GM19328 (cell line): ENCODE measurements around the gene CBL.

Source experiments
- ATAC-seq: cut with Tn5 transposase; IDR thresholded peaks from one replicate; pipeline ENCODE4 v1.9.1; 2021; ENCODE audit warnings: mild to moderate bottlenecking, moderate library complexity; ENCODE audit not compliant: unreplicated experiment

Gene CBL

DNA sequence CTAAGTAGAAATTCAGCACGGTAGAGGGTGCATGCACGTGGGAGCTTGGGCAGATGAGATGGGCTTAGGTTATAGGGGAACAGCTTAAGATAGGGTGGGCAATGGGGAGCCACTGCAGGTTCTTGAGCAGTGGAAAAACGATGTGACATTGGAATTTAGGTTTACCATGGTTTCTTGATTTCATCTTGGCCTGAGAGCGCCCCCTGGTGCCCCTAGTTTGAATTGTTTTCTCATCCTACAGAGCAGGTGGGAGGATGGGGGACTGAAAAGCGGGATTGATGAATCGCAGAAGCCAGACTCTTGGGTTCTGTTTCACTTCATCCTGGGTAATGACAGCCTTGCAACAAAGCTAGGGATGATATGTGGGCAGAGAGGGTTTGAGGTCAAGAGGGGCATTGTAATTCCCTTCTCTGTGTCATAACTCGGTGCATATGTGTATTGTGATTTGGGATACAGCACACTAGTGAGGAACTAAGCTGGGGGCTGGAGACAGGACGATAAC lies 117.4 kb downstream of the CBL start:
- ATAC-seq: no peak

DNA sequence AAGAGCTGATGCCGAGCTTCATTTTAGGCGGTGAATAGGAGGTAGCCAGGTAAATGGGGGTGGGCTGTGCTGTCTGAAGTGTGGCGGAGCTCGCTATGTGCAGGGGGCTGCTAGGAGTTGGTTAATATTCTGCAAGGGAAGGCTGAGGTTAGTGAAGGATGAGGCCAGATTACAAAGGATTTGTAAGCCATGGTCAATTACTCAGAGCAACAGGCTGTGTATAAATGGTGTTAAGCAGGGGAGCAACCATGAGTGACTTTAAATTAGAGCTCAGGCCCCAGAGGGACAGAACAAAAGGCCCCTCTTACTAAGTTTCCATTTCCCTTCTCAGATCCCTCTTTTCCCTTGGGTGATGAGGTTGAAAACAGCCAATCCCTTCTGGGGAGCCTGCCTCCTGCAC lies 118.0 kb downstream of the CBL start:
- no peak for ATAC-seq

DNA sequence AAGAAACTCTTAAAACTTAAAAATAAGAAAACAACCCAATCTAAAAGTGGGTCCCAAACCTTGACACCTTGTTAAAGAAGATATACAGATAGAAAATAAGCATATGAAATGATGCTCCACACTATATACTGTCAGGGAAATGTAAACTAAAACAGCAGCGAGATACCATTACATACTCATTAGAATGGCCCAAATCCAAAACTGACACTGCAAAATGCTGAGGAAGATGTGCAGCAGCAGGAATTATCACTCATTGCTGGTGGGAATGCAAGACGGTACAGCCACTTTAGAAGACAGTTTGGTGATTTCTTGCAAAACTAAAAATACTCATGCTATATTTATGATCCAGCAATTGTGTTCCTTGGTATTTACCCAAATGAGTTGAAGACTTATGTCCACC lies 123.2 kb downstream of the CBL start:
- no peak for ATAC-seq

DNA sequence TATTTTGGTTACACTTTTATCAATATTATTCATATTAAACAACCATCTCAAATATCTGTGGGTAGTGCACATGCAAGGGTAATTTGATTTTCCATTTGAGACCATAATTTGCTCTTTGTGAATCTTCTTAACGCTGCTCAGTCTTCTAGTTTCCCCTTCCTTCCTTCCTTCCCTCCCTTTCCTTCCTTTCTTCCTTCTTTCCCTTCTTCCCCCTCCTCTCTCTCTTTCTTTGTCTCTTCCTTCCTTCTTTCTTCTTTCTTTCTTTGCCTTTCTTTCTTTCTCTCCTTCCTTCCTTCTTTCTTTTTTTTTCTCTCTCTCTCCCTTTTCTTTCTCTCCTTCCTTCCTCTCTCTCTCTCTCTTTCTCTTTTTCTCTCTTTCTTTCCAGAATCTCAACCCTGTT lies 124.1 kb downstream of the CBL start:
- no peak for ATAC-seq

DNA sequence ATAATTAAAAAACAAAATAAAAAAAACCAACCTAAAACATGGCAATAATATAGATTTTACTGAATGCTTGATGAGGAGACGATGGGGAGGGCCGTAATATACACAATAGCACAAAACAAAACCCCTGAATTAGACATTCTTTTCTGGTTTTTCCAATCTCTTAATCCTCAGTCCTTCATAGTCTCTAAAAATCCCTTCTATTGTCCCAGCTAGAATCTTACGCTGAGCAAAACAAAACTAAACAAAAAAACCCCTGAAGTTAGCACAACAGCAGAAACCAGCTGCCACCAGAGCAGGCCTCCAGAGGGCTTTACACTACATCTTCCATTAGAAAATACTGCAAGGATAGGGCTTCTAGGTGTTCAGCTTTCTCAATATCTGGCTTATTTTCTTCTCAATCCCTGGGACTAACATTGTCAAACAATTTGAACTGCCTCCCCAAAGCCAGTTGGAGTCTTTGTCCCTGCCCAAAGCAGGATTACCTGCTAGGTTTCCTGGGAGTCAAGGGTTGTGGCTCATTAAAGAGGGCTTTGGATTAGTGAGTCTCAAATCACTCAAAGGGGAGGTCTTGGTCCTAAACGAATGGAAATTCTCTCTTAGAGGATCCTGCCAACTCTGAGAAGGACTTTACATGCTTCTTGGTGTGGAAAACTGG lies 126.1 kb downstream of the CBL start:
- no peak for ATAC-seq

DNA sequence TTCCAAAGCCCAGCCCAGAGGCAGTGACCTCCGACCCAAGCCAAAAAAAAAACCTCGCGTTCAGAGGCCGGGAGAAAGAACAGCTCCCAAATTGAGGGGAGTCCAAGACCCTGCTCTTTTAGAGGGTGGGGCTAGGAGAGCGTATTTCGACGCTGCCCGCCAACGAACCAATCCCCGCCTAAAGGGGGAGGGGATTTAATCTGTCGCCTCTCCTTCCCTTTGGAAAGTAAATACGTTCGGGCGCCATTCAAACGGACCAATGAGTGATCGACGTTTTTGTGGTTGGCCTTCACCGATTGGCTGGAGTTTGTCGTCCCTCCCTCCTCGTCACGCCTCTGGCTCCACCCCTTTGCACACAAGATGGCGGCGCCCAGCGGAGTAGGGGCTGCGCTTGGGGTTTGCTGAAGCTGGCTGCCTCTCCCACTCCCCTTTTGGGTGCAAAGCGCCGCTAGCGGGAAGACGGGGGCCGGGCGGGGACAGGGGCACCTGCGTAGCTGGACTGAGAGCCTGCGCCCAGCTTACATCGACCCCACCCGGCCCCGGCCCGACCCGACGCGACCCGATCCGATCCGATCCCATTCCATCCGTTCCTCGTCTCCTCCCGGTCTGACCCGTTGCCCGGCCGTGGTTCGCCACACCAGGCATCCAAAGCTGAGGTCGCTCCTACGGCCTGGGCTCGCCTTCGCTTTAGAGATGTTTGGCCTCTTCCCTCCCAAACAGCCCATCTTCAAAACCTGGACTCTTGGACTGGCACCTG lies 128.2 kb downstream of the CBL start, which contains the start of gene RNF26:
TSS of gene RNF26 (plus strand) at position 354 of the 757 bp plus-strand sequence. CDS start 596 bp downstream, outside the sequence.
- peak; percentile 91 for ATAC-seq

DNA sequence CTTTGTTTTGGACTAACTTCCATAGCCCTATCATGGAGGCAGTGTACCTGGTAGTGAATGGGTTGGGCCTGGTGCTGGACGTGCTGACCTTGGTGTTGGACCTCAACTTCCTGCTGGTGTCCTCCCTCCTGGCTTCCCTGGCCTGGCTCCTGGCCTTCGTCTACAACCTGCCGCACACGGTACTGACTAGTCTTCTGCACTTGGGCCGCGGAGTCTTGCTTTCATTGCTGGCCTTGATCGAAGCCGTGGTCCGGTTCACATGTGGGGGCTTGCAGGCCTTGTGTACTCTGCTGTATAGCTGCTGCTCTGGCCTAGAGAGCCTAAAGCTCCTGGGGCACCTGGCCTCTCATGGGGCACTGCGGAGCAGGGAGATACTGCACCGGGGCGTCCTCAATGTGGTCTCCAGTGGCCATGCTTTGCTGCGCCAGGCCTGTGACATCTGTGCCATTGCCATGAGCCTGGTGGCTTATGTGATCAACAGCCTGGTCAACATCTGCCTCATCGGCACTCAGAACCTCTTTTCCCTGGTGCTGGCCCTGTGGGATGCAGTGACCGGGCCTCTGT lies 129.0 kb downstream of the CBL start:
- no peak for ATAC-seq

DNA sequence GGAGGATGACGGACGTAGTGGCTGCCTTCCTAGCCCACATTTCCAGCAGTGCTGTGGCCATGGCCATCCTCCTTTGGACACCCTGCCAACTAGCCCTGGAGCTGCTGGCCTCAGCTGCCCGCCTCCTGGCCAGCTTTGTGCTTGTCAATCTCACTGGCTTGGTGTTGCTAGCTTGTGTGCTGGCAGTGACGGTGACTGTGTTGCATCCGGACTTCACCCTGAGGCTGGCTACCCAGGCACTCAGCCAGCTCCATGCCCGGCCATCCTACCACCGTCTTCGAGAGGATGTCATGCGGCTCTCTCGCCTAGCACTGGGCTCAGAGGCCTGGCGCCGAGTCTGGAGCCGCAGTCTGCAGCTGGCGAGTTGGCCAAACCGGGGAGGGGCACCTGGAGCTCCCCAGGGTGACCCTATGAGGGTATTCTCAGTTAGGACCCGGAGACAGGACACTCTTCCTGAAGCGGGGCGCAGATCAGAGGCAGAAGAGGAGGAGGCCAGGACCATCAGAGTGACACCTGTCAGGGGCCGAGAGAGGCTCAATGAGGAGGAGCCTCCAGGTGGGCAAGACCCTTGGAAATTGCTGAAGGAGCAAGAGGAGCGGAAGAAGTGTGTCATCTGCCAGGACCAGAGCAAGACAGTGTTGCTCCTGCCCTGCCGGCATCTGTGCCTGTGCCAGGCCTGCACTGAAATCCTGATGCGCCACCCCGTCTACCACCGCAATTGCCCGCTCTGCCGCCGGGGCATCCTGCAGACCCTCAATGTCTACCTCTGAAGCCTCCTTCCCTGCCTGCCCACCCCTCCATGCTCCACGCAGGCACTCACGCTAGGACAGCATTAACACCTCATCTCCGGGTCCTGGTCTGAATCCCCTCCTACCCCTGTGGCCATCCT lies 129.8 kb downstream of the CBL start:
- ATAC-seq: no peak

DNA sequence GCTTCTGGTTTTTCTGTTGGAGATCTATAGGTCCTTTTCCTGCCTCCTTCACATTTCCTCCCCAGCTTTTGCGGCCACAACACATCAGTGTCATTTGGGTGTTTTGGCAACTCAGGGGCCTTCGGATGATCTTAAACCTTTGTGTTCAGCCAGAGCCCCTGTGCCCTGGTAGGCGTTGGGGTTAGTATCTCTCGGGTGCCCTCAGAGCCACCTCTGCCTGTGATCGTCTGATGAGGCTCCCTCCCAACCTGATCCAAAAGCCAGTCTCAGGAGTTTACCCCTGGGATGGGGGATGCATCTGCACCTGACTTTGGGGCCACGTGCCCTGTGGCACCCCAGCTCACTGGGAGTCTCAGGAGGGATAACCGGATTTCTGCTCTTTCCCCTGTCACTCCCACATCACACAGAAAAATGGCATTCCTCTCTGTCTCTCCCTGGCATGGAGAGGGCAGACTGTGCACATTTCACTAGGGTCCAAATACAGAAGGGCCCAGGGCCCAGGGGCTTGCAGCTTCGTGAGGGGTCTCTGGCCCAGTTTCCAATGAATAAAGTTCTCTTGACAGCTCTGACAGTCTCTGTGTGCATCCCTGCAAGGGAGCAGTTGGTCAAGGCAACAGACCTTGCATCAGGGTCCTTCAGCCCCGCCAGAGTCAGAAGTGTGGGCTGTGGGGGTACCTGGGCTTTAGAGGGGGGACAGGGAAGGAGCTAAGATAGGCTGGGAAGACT lies 130.8 kb downstream of the CBL start:
- ATAC-seq: no peak

DNA sequence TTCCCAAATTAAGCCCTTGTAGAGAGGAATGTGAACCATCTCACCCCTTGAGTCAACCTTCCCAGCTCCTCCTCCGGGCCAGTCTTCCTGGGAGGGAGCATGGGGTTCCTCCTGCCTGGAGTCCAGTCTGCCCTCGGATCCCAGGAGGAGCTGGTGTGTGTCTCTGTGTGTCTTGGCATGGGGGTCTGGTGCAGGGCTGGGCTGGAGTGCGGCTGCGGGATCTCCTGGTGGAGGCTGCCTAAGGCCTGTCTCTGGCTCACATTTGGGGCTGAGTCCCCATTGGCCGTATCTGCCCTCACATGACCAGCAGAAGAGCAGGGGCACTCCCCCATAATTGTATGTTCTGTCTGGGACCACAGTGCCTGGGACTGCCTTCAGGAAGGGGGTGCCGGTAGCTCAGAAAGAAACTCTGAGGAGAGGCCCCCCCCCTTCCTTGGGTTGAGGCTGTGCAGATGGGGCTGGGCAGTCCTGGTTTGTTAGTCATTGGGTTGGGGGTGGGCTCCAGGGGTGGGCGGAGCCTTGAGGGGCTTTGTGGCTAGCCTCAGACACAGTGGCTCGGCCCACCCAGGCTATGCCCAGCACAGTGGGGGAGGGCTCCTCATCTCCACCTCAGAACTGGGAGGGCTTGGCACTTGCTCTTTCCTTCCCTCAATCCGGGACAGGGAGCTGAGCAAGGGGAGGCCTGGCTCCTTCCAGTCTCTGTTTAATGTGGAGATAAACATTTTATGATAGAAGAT lies 131.6 kb downstream of the CBL start:
- no peak for ATAC-seq

DNA sequence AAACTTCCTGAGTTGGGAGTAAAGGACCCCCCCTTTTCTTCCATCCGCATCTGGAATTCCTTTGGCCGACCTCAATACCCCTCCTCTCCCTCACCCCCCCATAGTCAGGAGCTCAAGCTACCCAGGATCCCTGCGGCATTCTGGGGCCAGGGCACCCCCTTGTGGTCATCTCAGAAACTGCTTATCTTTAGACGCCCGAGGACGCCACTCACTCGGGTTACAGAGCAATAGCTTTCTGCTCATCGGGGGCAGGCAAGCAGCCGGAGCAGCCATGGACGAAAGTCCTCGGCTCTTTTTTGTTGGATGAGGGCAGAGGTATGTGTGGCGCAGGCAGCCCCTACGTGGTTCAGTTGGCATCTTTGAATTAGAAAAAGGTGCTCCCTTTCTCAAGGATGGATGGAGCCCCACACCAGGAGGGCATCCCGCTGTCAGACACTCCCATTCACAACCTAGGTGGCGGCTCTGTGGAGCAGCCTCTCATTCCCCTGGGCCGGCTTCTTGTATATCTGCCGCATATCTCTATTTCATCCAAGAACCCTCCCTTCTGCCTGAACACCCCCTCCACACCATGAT lies 132.3 kb downstream of the CBL start:
- no peak for ATAC-seq

DNA sequence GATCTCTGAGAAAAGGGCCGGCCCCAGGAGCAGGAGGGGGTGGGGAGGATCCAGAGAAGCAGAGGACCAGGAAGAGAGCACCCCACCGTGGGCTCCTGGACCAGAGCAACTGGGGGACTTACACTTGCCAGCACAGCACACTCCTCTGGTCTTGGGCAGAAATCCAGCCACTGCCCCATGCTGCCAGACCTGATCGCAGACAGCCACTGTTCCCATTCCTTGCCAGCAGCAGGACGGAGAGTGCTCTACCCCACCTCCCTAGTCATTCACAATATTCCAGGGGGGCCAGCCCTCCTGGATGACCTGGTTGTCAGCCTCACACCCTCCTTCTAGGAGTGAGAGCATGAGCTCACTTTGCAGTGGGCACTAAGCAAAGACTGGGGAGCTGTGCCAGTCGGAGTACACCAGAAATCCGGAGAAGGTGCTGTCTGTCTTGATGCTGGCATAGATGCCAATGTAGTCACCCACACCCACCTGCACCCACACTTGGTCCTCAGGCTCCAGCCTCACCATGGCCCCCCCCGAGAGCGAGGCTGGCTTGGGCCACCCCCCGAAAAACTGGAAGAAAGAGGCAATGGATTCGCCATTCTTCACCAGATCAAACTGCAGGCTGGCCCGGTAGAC lies 132.9 kb downstream of the CBL start:
- ATAC-seq: no peak

DNA sequence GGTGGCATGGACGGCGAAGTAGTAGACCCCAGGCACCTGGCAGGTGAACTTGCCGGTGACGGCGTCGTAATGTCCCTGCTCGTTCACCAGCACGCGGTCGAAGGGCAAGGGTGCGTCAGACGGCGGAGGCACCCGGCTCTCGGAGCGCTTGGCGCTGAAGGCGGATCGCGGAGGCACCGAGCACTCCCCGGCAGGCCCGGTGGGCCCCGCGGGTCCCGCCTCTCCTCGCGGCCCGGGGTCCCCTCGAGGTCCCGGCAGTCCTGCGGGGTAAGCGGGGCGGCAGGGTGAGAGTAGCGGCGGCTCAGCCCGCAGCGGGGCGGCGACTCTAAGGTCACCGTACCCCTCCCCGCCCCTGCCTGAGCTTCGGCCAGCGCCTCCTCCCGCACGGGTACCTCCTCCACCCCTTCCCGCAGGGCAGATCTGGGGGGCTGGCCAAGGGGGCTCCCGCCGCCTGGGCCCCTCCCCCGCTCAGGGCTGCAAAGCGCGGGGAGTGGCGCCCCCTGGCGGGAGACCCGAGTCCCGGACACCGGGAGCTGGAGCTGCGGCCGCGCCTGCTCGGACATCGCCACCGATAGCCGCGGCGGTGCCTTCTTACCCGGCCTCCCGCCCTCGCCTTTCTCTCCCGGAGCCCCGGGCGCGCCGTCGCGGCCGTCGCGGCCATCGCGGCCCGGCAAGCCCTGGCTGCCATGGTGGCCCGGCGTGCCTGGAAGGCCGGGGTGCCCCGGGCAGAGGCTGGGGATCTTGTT lies 133.6 kb downstream of the CBL start:
- no peak for ATAC-seq

DNA sequence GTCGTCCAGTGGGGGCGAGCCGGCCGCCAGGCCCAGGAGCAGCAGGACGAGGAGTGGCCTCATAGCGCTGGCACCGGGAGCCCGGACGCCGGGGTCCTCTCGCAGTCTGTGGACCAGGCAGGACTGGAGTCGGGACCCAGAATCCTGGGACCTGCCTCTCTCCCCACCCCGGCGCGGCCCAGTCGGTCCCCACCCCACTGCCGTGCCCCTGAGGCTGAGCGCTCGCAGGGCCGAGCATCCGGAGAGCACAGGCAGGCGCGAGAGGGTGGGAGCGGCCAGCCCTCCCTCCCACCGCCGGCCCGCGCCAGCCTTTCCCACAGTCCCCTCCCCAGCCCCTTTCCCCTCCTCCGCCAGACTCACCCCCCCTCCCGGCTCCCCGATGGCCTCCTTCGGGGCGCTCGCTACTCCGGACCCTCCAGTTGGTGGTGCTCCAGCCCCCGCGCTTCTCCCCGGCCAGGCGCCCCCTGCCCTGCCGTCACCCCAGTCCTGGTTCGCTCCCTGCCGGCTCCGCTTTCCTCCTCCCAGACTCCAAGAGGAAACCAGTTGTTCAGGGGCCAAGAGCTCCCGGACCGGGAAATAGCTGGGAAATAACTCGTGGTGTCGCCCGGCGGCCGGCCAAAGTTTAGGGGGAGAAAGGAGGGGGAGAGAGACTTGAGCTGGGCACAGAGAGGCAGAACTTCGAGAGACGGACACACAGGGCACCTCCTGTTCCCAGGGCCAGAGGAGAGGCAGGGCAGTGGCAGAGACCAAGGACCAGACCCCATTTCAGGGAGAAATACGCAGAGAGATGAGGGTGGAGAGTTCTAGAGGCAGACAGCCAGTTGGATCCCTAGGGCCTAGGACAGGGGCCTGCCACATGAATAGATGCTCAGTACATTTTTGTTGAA lies 134.4 kb downstream of the CBL start, which contains the start of gene C1QTNF5:
TSS of gene C1QTNF5 (minus strand) at position 549 of the 887 bp plus-strand sequence. CDS start at position 63, 486 bp downstream.
- no peak for ATAC-seq

DNA sequence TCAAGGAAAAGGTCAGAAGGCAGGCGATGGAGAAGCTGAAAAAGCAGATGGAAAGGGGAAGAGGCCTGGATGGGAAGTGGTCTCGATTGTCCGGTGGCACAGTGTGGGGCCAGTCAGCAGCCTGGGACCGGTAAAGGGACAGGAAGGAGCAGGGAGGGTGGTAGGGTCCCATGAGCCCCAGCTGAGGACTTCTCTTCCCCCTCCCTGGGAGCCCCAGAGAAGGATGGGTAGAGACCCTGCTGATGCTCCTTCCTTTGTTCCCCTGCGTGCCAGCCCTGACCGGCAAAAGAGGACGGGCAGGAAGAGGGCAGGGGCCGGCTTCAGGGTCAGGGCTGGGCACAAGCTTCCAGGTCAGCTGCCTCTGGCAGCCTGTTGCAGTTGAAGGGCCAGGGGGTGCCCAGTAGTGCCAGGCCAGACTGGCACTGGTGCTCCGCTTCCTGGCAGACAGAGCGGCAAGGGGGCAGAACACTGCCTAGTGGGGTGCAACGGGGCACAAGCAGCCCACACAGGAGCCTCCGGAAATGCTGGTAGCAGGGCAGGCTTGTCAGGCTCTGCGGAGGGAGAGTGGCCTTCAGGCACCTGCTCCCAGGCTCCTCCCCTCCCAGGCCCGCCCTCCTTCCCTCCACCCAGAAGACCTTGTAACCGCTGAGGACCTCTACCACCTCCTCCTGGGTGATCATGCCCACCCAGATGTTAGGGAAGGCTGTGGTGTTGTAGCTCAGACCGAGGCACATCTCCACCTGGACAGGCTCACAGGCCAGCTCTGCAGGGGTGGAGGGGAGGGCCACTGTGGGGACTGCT lies 135.3 kb downstream of the CBL start:
- ATAC-seq: no peak

DNA sequence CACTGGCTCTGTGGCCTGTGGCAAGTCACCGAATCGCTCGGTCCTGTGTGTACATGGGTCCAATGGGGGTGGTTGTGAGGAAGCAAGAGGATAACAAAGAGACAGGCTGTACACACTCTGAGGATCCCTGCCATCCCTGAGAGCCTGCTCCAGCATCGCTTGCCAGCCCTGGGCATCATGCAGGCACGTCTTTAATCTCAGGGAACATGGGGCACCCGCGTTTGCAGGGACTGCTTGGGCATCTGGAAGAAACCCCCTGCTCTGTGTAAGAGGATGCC lies 135.8 kb downstream of the CBL start:
- no peak for ATAC-seq
